Cardiac muscle cell (in vitro differentiated cells and primary cell): ENCODE results near the gene DHX30. TPM values are rescaled to one million over a fixed set of nuclear protein-coding genes. Genes with fewer than 3 reads are reported as not detected.

Experiments
- DNase-seq, 2 donors: peaks; one replicate each; pipeline versions ENCODE4 v3.0.0 to v3.0.0-alpha.2; 2010 to 2017; ENCODE audit warnings: low read depth in 1 of 2, low spot score in 1 of 2
- H3K27ac ChIP-seq: fragments of 200-600 bp; sonication (generic); 2 replicates; pipeline ENCODE4 v1.5.1; 2016
- H3K27me3 ChIP-seq: fragments of 200-600 bp; sonication (generic); 2 replicates; pipeline ENCODE4 v1.6.0; 2016; ENCODE audit warnings: control low read depth
- H3K36me3 ChIP-seq: fragments of 200-600 bp; sonication (generic); 2 replicates; pipeline ENCODE4 v1.5.1; 2016; ENCODE audit warnings: control low read depth
- H3K4me1 ChIP-seq: fragments of 200-600 bp; sonication (generic); 2 replicates; pipeline ENCODE4 v1.8.1; 2017; ENCODE audit warnings: low read depth, mild to moderate bottlenecking, mixed run types
- H3K4me3 ChIP-seq: fragments of 200-600 bp; sonication (generic); 2 replicates; pipeline ENCODE4 v1.5.1; 2016; ENCODE audit warnings: mild to moderate bottlenecking
- H3K9me3 ChIP-seq: fragments of 200-600 bp; sonication (generic); 2 replicates; pipeline ENCODE4 v1.5.1; 2017; ENCODE audit warnings: low read depth, mild to moderate bottlenecking, control low read depth
- CTCF ChIP-seq: IDR thresholded peaks from 2 replicates; pipeline ENCODE4 v1.5.1; 2012; ENCODE audit warnings: low read depth, mild to moderate bottlenecking, low read length
- polyA plus RNA-seq: library from polyadenylated mRNA; unstranded; fragments of >200 nt; fragmentation: Nextera tagmentation; extraction: Ambion mirVana; gene quantifications from 2 replicates; pipeline ENCODE4 v1.2.1, GENCODE V29; 2016
- total RNA-seq: library from RNA; depleted of rRNA; stranded (reverse); fragments of >200 nt; gene quantifications from 2 replicates; pipeline ENCODE4 v1.2.3, GENCODE V29; 2016

The DHX30 gene
- total and polyA plus RNA-seq, 2 experiments from 2014 or later, result 86.4 to 120 TPM

- Histone ChIP-seq H3K9me3 (no peaks in the 10 kb centered on the region), H3K4me3 (no peak overlapping the region), H3K36me3 (peaks cover 31% of the 10 kb centered on the region), H3K4me1 (no peaks in the 10 kb centered on the region), H3K27ac (no peak overlapping the region), H3K27me3 (no peaks in the 10 kb centered on the region)
- DNase-seq, result no peak
- TF ChIP-seq CTCF, result no peak
These were observed 54.2 kb downstream of the DHX30 start for GRCh38 chr3:47857151-47857550.

- no peaks in the 10 kb centered on the region for H3K4me1 ChIP-seq
- H3K27ac ChIP-seq, result no peak overlapping the region
- H3K27me3 ChIP-seq, result no peaks in the 10 kb centered on the region
- DNase-seq, result no peak
- H3K36me3 ChIP-seq, result peaks cover 18% of the 10 kb centered on the region
- no peak for TF ChIP-seq CTCF
- no peaks in the 10 kb centered on the region for H3K9me3 ChIP-seq
- H3K4me3 ChIP-seq, result no peak overlapping the region
These were observed 57.1 kb downstream of the DHX30 start for GRCh38 chr3:47859956-47860605.

- H3K27me3 ChIP-seq, result no peaks in the 10 kb centered on the region
- no peak for DNase-seq
- TF ChIP-seq CTCF, result no peak
- no peaks in the 10 kb centered on the region for H3K9me3 ChIP-seq
- H3K4me3 ChIP-seq, result no peak overlapping the region
- no peak overlapping the region for H3K27ac ChIP-seq
- H3K4me1 ChIP-seq, result no peaks in the 10 kb centered on the region
- H3K36me3 ChIP-seq, result peaks cover 25% of the 10 kb centered on the region
These were observed 60.6 kb downstream of the DHX30 start for GRCh38 chr3:47863391-47864128.

- Histone ChIP-seq H3K9me3 (no peaks in the 10 kb centered on the region), H3K4me3 (no peak overlapping the region), H3K4me1 (no peaks in the 10 kb centered on the region), H3K27ac (no peak overlapping the region), H3K27me3 (no peaks in the 10 kb centered on the region), H3K36me3 (peaks cover 41% of the 10 kb centered on the region)
- peak in 1 of 2 donors; percentile 24 for DNase-seq
- peak; percentile 25 for TF ChIP-seq CTCF
These were observed 62.3 kb downstream of the DHX30 start for GRCh38 chr3:47865192-47865591.

GRCh38 chr3:47867451-47868044 is 64.6 kb downstream of the DHX30 start:
- Histone ChIP-seq H3K27ac (no peak overlapping the region), H3K4me1 (no peaks in the 10 kb centered on the region), H3K9me3 (no peaks in the 10 kb centered on the region), H3K4me3 (no peak overlapping the region), H3K27me3 (no peaks in the 10 kb centered on the region), H3K36me3 (peaks cover 51% of the 10 kb centered on the region)
- no peak for DNase-seq
- no peak for TF ChIP-seq CTCF
